ENCODE measurements around the gene STPG1. TPM values are rescaled to one million over a fixed set of nuclear protein-coding genes. Genes with fewer than 3 reads are reported as not detected.

Gene STPG1
- polyA plus RNA-seq, 1 donor from 2014 or later: 0.89 TPM

DNA sequence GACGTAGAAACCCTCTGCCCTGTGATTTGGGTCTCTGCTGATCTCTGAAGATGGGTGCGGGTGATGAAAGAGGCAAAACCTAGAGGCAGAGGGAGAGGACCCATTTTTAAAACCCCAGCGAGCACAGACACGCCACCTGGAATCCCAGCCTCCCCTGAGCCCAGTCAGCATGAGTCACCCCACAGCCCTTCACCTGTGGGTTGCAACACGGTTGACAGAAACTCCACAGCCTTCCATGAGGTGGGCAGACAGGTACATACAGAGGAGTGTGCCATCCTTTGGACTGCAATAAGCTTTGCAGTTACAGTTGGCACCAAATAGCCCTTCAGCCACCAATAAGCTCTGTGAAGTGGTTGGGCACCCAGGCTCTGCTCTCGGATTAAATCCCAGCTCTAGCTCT lies 96.5 kb downstream of the STPG1 start:
- Histone ChIP-seq H3K9me3 (ENCODE audit: low read length) (no peaks in the 10 kb centered on the region), H3F3A (ENCODE audit: insufficient read depth, low read length, poor library complexity, severe bottlenecking) (no peaks in the 10 kb centered on the region), H3K4me3 (ENCODE audit: low read length) (no peak overlapping the region), H3K27me3 (ENCODE audit: insufficient read depth, low read depth, low read length) (peaks cover 42% of the 10 kb centered on the region), H4K20me1 (ENCODE audit: insufficient read depth) (no peaks in the 10 kb centered on the region), H3K9ac (ENCODE audit: low read length) (no peak overlapping the region), H3K27ac (ENCODE audit: low read length) (no peak overlapping the region), H2AFZ (ENCODE audit: low read depth, low read length) (no peak overlapping the region), H3K36me3 (ENCODE audit: insufficient read depth, low read length) (no peaks in the 10 kb centered on the region), H3K79me2 (replicated peaks; ENCODE audit: insufficient read depth, low read length) (no peaks in the 10 kb centered on the region), H3K9me2 (ENCODE audit: insufficient read depth, low read length) (no peaks in the 10 kb centered on the region), H3K4me2 (ENCODE audit: low read length) (no peak overlapping the region)
- TF ChIP-seq RAD21 (conservative IDR thresholded peaks at IDR 0.05) (no peak), SMC3 (conservative IDR thresholded peaks at IDR 0.05; ENCODE audit: poor library complexity) (no peak)
- TF ChIP-seq, protein P1, sequence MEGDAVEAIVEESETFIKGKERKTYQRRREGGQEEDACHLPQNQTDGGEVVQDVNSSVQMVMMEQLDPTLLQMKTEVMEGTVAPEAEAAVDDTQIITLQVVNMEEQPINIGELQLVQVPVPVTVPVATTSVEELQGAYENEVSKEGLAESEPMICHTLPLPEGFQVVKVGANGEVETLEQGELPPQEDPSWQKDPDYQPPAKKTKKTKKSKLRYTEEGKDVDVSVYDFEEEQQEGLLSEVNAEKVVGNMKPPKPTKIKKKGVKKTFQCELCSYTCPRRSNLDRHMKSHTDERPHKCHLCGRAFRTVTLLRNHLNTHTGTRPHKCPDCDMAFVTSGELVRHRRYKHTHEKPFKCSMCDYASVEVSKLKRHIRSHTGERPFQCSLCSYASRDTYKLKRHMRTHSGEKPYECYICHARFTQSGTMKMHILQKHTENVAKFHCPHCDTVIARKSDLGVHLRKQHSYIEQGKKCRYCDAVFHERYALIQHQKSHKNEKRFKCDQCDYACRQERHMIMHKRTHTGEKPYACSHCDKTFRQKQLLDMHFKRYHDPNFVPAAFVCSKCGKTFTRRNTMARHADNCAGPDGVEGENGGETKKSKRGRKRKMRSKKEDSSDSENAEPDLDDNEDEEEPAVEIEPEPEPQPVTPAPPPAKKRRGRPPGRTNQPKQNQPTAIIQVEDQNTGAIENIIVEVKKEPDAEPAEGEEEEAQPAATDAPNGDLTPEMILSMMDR (IDR thresholded peaks at IDR 0.05; ENCODE audit: poor library complexity, severe bottlenecking): no peak

GRCh38 chr1:24316645-24317044 lies 96.9 kb downstream of the STPG1 start:
- TF ChIP-seq EZH2 (IDR thresholded peaks at IDR 0.05; ENCODE audit: borderline replicate concordance, insufficient read depth, low read length, poor library complexity, severe bottlenecking) (no peak), SMC3 (conservative IDR thresholded peaks at IDR 0.05; ENCODE audit: poor library complexity) (no peak), MXI1 (conservative IDR thresholded peaks at IDR 0.05; ENCODE audit: poor library complexity, severe bottlenecking) (no peak), POLR2AphosphoS5 (IDR thresholded peaks at IDR 0.05) (no peak), RAD21 (conservative IDR thresholded peaks at IDR 0.05) (no peak), TAF1 (IDR thresholded peaks at IDR 0.05; ENCODE audit: low read depth) (no peak), REST (IDR thresholded peaks at IDR 0.05; ENCODE audit: borderline replicate concordance) (no peak)
- H2AFZ ChIP-seq (ENCODE audit: low read depth, low read length): no peak overlapping the region
- no peaks in the 10 kb centered on the region for H3K9me2 ChIP-seq (ENCODE audit: insufficient read depth, low read length)
- H3F3A ChIP-seq (ENCODE audit: insufficient read depth, low read length, poor library complexity, severe bottlenecking): no peaks in the 10 kb centered on the region
- H3K9ac ChIP-seq (ENCODE audit: low read length): no peak overlapping the region
- H4K20me1 ChIP-seq (ENCODE audit: insufficient read depth): no peaks in the 10 kb centered on the region
- no peaks in the 10 kb centered on the region for H3K9me3 ChIP-seq (ENCODE audit: low read length)
- H3K36me3 ChIP-seq (ENCODE audit: insufficient read depth, low read length): no peaks in the 10 kb centered on the region
- no peak overlapping the region for H3K4me2 ChIP-seq (ENCODE audit: low read length)
- H3K27ac ChIP-seq (ENCODE audit: low read length): no peak overlapping the region
- no peaks in the 10 kb centered on the region for H3K79me2 ChIP-seq (replicated peaks; ENCODE audit: insufficient read depth, low read length)
- no peak overlapping the region for H3K4me3 ChIP-seq (ENCODE audit: low read length)
- H3K27me3 ChIP-seq (ENCODE audit: insufficient read depth, low read depth, low read length): peaks cover 38% of the 10 kb centered on the region

GRCh38 chr1:24315391-24315790 lies 98.2 kb downstream of the STPG1 start:
- no peak overlapping the region for H3K4me3 ChIP-seq (ENCODE audit: low read length)
- H3K9me3 ChIP-seq (ENCODE audit: low read length): no peaks in the 10 kb centered on the region
- H2AFZ ChIP-seq (ENCODE audit: low read depth, low read length): no peak overlapping the region
- no peak overlapping the region for H3K27ac ChIP-seq (ENCODE audit: low read length)
- H3K36me3 ChIP-seq (ENCODE audit: insufficient read depth, low read length): no peaks in the 10 kb centered on the region
- H3K9ac ChIP-seq (ENCODE audit: low read length): no peak overlapping the region
- TF ChIP-seq, protein P1 (IDR thresholded peaks at IDR 0.05; ENCODE audit: poor library complexity, severe bottlenecking): no peak
- TF ChIP-seq POLR2AphosphoS5 (IDR thresholded peaks at IDR 0.05) (no peak), MXI1 (conservative IDR thresholded peaks at IDR 0.05; ENCODE audit: poor library complexity, severe bottlenecking) (no peak), REST (IDR thresholded peaks at IDR 0.05; ENCODE audit: borderline replicate concordance) (no peak), RAD21 (conservative IDR thresholded peaks at IDR 0.05) (no peak), TAF1 (IDR thresholded peaks at IDR 0.05; ENCODE audit: low read depth) (no peak), EZH2 (IDR thresholded peaks at IDR 0.05; ENCODE audit: borderline replicate concordance, insufficient read depth, low read length, poor library complexity, severe bottlenecking) (no peak), EP300 (conservative IDR thresholded peaks at IDR 0.05; ENCODE audit: poor library complexity, severe bottlenecking) (no peak), SMC3 (conservative IDR thresholded peaks at IDR 0.05; ENCODE audit: poor library complexity) (no peak)
- H3K79me2 ChIP-seq (replicated peaks; ENCODE audit: insufficient read depth, low read length): no peaks in the 10 kb centered on the region
- H4K20me1 ChIP-seq (ENCODE audit: insufficient read depth): no peaks in the 10 kb centered on the region
- no peaks in the 10 kb centered on the region for H3F3A ChIP-seq (ENCODE audit: insufficient read depth, low read length, poor library complexity, severe bottlenecking)
- H3K4me2 ChIP-seq (ENCODE audit: low read length): no peak overlapping the region
- peaks cover 25% of the 10 kb centered on the region for H3K27me3 ChIP-seq (ENCODE audit: insufficient read depth, low read depth, low read length)
- no peaks in the 10 kb centered on the region for H3K9me2 ChIP-seq (ENCODE audit: insufficient read depth, low read length)

Measured in neural cell (in vitro differentiated cells).